Sciatic nerve (tissue), 2 donors: ENCODE results near the gene CLDN9. TPM values are rescaled to one million over a fixed set of nuclear protein-coding genes. Genes with fewer than 3 reads are reported as not detected.

ENCODE experiments used
- ATAC-seq: fragments of 200-7000 bp; cut with Tn5 transposase; one replicate; pipeline ENCODE4 v1.9.1; 2020; ENCODE audit warnings: mild to moderate bottlenecking, moderate library complexity
- DNase-seq: peaks from one replicate; pipeline ENCODE4 v3.0.0-alpha.2; 2020; ENCODE audit warnings: low spot score
- intact Hi-C: fragments of 100-400 bp; cut with DNase I; formaldehyde crosslinking; loops from one replicate; pipeline ENCODE4 v1.14.2; 2022
- total RNA-seq: library from RNA; stranded (reverse); fragmentation: NEBNext Ultra II Directional; extraction: Animal tissue kit (Norgen Biotek cat#: 25700); gene quantifications from one replicate; pipeline ENCODE4 v1.2.1, GENCODE V29; 2021
- donor health status: DM: no; HTN: no; CAD: no.
- donor health status: DM: no; HTN: no; CAD: no.

Gene CLDN9
- total RNA-seq, 1 donor from 2014 or later = 0.53 TPM

GRCh38 chr16:3060339-3061127 is 47.8 kb downstream of the CLDN9 start:
- DNase-seq = no peak
- intact Hi-C loops = no loop called here
- no peak for ATAC-seq

GRCh38 chr16:3062553-3062952 is 49.8 kb downstream of the CLDN9 start:
- no peak for DNase-seq
- no peak for ATAC-seq
- intact Hi-C loops = no loop called here

GRCh38 chr16:3063625-3064386 is 51.1 kb downstream of the CLDN9 start:
- ATAC-seq (no peak), DNase-seq (no peak)
- intact Hi-C loops = no loop called here

Other genes starting within 250 kb of the CLDN9 start
- 228 TPM for gene ELOB, start 235.6 kb upstream of the CLDN9 start, total RNA-seq
- not detected for gene PRSS33, start 225.4 kb upstream of the CLDN9 start, total RNA-seq
- not detected for gene PRSS41, start 214.5 kb upstream of the CLDN9 start, total RNA-seq
- gene PRSS21, start 195.7 kb upstream of the CLDN9 start, total RNA-seq = 0.40 TPM
- gene ZG16B, start 182.6 kb upstream of the CLDN9 start, total RNA-seq = not detected
- gene PRSS22, start 154.8 kb upstream of the CLDN9 start, total RNA-seq = 0.36 TPM
- gene FLYWCH2, start 129.7 kb upstream of the CLDN9 start, total RNA-seq = 17.7 TPM
- 72.5 TPM for gene FLYWCH1, start 101.0 kb upstream of the CLDN9 start, total RNA-seq
- not detected for gene KREMEN2, start 48.6 kb upstream of the CLDN9 start, total RNA-seq
- gene PAQR4, start 43.6 kb upstream of the CLDN9 start, total RNA-seq = 6.6 TPM
- 1.9 TPM for gene PKMYT1, start 32.5 kb upstream of the CLDN9 start, total RNA-seq
- not detected for gene CLDN6, start 5.3 kb downstream of the CLDN9 start, total RNA-seq
- gene TNFRSF12A, start 7.4 kb downstream of the CLDN9 start, total RNA-seq = 13.6 TPM
- gene HCFC1R1, start 11.0 kb downstream of the CLDN9 start, total RNA-seq = 65.9 TPM
- 13.6 TPM for gene THOC6, start 11.1 kb downstream of the CLDN9 start, total RNA-seq
- 0.22 TPM for gene BICDL2, start 24.0 kb downstream of the CLDN9 start, total RNA-seq
- 9.1 TPM for gene MMP25, start 33.6 kb downstream of the CLDN9 start, total RNA-seq
- gene IL32, start 52.7 kb downstream of the CLDN9 start, total RNA-seq = 32.6 TPM
- not detected for gene ZSCAN10, start 86.4 kb downstream of the CLDN9 start, total RNA-seq
- 12.3 TPM for gene ZNF205, start 99.7 kb downstream of the CLDN9 start, total RNA-seq
- 9.0 TPM for gene ZNF213, start 122.1 kb downstream of the CLDN9 start, total RNA-seq
- not detected for gene OR1F1, start 175.3 kb downstream of the CLDN9 start, total RNA-seq
- gene ZNF200, start 222.2 kb downstream of the CLDN9 start, total RNA-seq = 7.4 TPM
- gene MEFV, start 243.7 kb downstream of the CLDN9 start, total RNA-seq = 3.0 TPM